HepG2 (cell line): ENCODE results near the gene AP3B2. TPM values are rescaled to one million over a fixed set of nuclear protein-coding genes. Genes with fewer than 3 reads are reported as not detected.

Experiments used
- ARID4A ChIP-seq: sonication (generic); formaldehyde crosslinking; IDR thresholded peaks from 2 replicates; pipeline ENCODE4 v1.5.0; 2020; ENCODE audit warnings: mild to moderate bottlenecking, missing genetic modification reagents, borderline replicate concordance
- HMG20B ChIP-seq: conservative IDR thresholded peaks from 2 replicates; pipeline ENCODE4 v1.6.1; 2016; ENCODE audit warnings: missing genetic modification reagents, missing compliant biosample characterization
- HNRNPK ChIP-seq: fragments of 200-400 bp; formaldehyde crosslinking; IDR thresholded peaks from 2 replicates; pipeline ENCODE4 v1.6.1; 2018; ENCODE audit warnings: low read length, low read depth, moderate library complexity, mild to moderate bottlenecking; ENCODE audit not compliant: poor library complexity, severe bottlenecking
- MAZ ChIP-seq, 2 experiments: sonication (generic) in 1 of 2; formaldehyde crosslinking in 1 of 2; IDR thresholded peaks; 2 replicates each; pipeline versions ENCODE4 v1.5.0 to v1.6.1; 2012 to 2020; ENCODE audit warnings: low read depth in 2 of 2, mild to moderate bottlenecking in 2 of 2, borderline replicate concordance in 1 of 2, improper control_type of control experiment in 1 of 2, low read length in 1 of 2, missing genetic modification reagents in 1 of 2, moderate library complexity in 1 of 2
- SKI ChIP-seq: fragments of 450-650 bp; IDR thresholded peaks from one replicate; pipeline ENCODE4 v1.6.1; 2018; ENCODE audit warnings: mild to moderate bottlenecking; ENCODE audit not compliant: partially characterized antibody
- TCF12 ChIP-seq, 2 experiments: fragments of 450-650 bp in 1 of 2; sonication (generic) in 1 of 2; formaldehyde crosslinking in 1 of 2; IDR thresholded peaks; 2 replicates each; pipeline versions ENCODE4 v1.6.1 to v1.8.0; 2017 to 2022; ENCODE audit warnings: antibody characterized with exemption in 1 of 2, mild to moderate bottlenecking in 1 of 2, missing genetic modification reagents in 1 of 2, moderate library complexity in 1 of 2
- THRA ChIP-seq: sonication (generic); formaldehyde crosslinking; IDR thresholded peaks from 2 replicates; pipeline ENCODE4 v1.4.0; 2020; ENCODE audit warnings: missing genetic modification reagents, borderline replicate concordance
- THYN1 ChIP-seq: sonication (generic); formaldehyde crosslinking; IDR thresholded peaks from 2 replicates; pipeline ENCODE4 v1.8.1; 2023; ENCODE audit warnings: low read depth, mild to moderate bottlenecking, moderate library complexity, missing genetic modification reagents, borderline replicate concordance
- TMF1 ChIP-seq: sonication (generic); formaldehyde crosslinking; IDR thresholded peaks from 2 replicates; pipeline ENCODE4 v1.8.1; 2022; ENCODE audit warnings: low read depth, missing genetic modification reagents
- ZFP91 ChIP-seq: sonication (generic); formaldehyde crosslinking; IDR thresholded peaks from 2 replicates; pipeline ENCODE4 v1.9.0; 2022; ENCODE audit warnings: missing genetic modification reagents, mild to moderate bottlenecking, borderline replicate concordance
- ZNF12 ChIP-seq: sonication (generic); formaldehyde crosslinking; IDR thresholded peaks from 2 replicates; pipeline ENCODE4 v1.5.0; 2020; ENCODE audit warnings: missing genetic modification reagents
- ZNF251 ChIP-seq: sonication (generic); formaldehyde crosslinking; IDR thresholded peaks from 2 replicates; pipeline ENCODE4 v1.9.0; 2021; ENCODE audit warnings: mild to moderate bottlenecking, missing genetic modification reagents
- ZNF510 ChIP-seq: sonication (generic); formaldehyde crosslinking; IDR thresholded peaks from 2 replicates; pipeline ENCODE4 v1.4.0; 2020; ENCODE audit warnings: low read depth, mild to moderate bottlenecking, missing genetic modification reagents
- ZNF530 ChIP-seq: sonication (generic); formaldehyde crosslinking; IDR thresholded peaks from 2 replicates; pipeline ENCODE4 v1.5.0; 2020; ENCODE audit warnings: low read depth, mild to moderate bottlenecking, missing genetic modification reagents
- ZNF773 ChIP-seq: sonication (generic); formaldehyde crosslinking; IDR thresholded peaks from 2 replicates; pipeline ENCODE4 v1.4.0; 2020; ENCODE audit warnings: missing genetic modification reagents, borderline replicate concordance
- polyA plus RNA-seq, 8 experiments: library from polyadenylated mRNA; depleted of rRNA in 3 of 8; stranded (reverse) in 7 of 8; unstranded in 1 of 8; fragments of >200 nt; fragmentation: Illumina TruSeq in 4 of 8; extraction: Trizol in 4 of 8; gene quantifications; 2 replicates each; pipeline versions ENCODE4 v1.2.1 to v1.2.3, GENCODE V29; 2011 to 2016; ENCODE audit warnings: low read depth in 4 of 8, missing spikeins in 1 of 8, mixed read lengths in 1 of 8; ENCODE audit not compliant: insufficient read depth in 1 of 8
- total RNA-seq, 5 experiments: library from RNA; depleted of rRNA; stranded (reverse); fragments of >200 nt; fragmentation: Illumina TruSeq; extraction: Trizol; gene quantifications; 2 replicates each; pipeline ENCODE4 v1.2.3, GENCODE V29; 2016; ENCODE audit warnings: low read depth in 1 of 5

Gene AP3B2
- total and polyA plus RNA-seq, 2 of the 13 experiments (the other 11 are each of a cell fraction or from before 2014, with no cell fraction given): not detected

GRCh38 chr15:82709421-82710207, at the start of gene AP3B2 (continued):
- TF ChIP-seq ARID4A (CRISPR knock-in tag) (peak; percentile 76; the same call in 1 of the 2 replicates), ZNF530 (CRISPR knock-in tag) (no peak), ZFP91 (CRISPR knock-in tag) (peak; percentile 98), MAZ (IDR thresholded peaks at IDR 0.05; ENCODE audit: borderline replicate concordance, low read depth, low read length) (no peak; the same call in 1 of the 2 replicates), MAZ (CRISPR knock-in tag; IDR thresholded peaks at IDR 0.05; ENCODE audit: low read depth) (peak; percentile 78), TMF1 (CRISPR knock-in tag) (peak; percentile 91), HNRNPK (no peak), SKI (peak; percentile 9), ZNF510 (CRISPR knock-in tag) (0 out of 2 replicates have a peak, but pooled peaks have one; percentile 60), ZNF773 (CRISPR knock-in tag) (peak; percentile 64; the same call in 1 of the 2 replicates), THYN1 (CRISPR knock-in tag) (no peak), HMG20B (CRISPR knock-in tag) (no peak), ZNF12 (CRISPR knock-in tag) (peak; percentile 18; the same call in 1 of the 2 replicates), ZNF251 (CRISPR knock-in tag) (no peak), TCF12 (IDR thresholded peaks at IDR 0.05) (no peak), TCF12 (CRISPR knock-in tag; IDR thresholded peaks at IDR 0.05) (no peak), THRA (no peak)
